Putamen (tissue), 1 donor: ENCODE data around the gene UBB.
"Not testable (repeated sequence)": the region's sequence is repeated elsewhere in the genome, so short reads cannot be mapped to it uniquely, and the experiment has no call there.

Experiments used
- DNase-seq: peaks from one replicate; pipeline ENCODE4 v3.0.0-alpha.2; 2016; ENCODE audit warnings: low spot score

Gene UBB

GRCh38 chr17:16377941-16378341, 3.0 kb upstream of the UBB start:
- peak; percentile 81 for DNase-seq

GRCh38 chr17:16378636-16379282, 2.1 kb upstream of the UBB start:
- DNase-seq, result no peak

- no peak for DNase-seq
Measured at GRCh38 chr17:16379654-16380053, 1.2 kb upstream of the UBB start.

GRCh38 chr17:16381496-16381820, 567 bp downstream of the UBB start:
- DNase-seq, result peak; percentile 46

- DNase-seq, result no peak
Measured at GRCh38 chr17:16383216-16383615, 2.3 kb downstream of the UBB start.

- DNase-seq, result no peak
Measured at GRCh38 chr17:16383772-16384287, 2.9 kb downstream of the UBB start.

- DNase-seq, result no peak
Measured at GRCh38 chr17:16384557-16384956, 3.7 kb downstream of the UBB start.

- not testable (repeated sequence) for DNase-seq
Measured at GRCh38 chr17:16386126-16386507, 5.2 kb downstream of the UBB start.

GRCh38 chr17:16391451-16391850, 10.6 kb downstream of the UBB start:
- no peak for DNase-seq

- DNase-seq, result not testable (repeated sequence)
Measured at GRCh38 chr17:16392491-16392890, 11.6 kb downstream of the UBB start.

GRCh38 chr17:16395887-16396286, 15.0 kb downstream of the UBB start:
- not testable (repeated sequence) for DNase-seq

- not testable (repeated sequence) for DNase-seq
Measured at GRCh38 chr17:16396693-16397092, 15.8 kb downstream of the UBB start.

- DNase-seq, result no peak
Measured at GRCh38 chr17:16398270-16399267, 17.7 kb downstream of the UBB start.

- DNase-seq, result not testable (repeated sequence)
Measured at GRCh38 chr17:16403847-16404246, 23.0 kb downstream of the UBB start.

GRCh38 chr17:16406742-16407674, 26.1 kb downstream of the UBB start:
- DNase-seq, result no peak

GRCh38 chr17:16407911-16408588, 27.2 kb downstream of the UBB start:
- DNase-seq, result peak; percentile 61

- no peak for DNase-seq
Measured at GRCh38 chr17:16415031-16415924, 34.4 kb downstream of the UBB start, which contains the start of gene TRPV2. Gene TRPV2, plus strand, starts transcription at chr17:16415571. Its CDS starts 2,098 bp downstream, at chr17:16417669.

- no peak for DNase-seq
Measured at GRCh38 chr17:16417399-16417798, 36.5 kb downstream of the UBB start.

- DNase-seq, result no peak
Measured at GRCh38 chr17:16417896-16418684, 37.2 kb downstream of the UBB start.
